DMS 273 (cell line): ENCODE data around the gene IPO5.

ENCODE experiments used
- DNase-seq: peaks from one replicate; lab custom pipeline; 2025; ENCODE audit not compliant: unreplicated experiment; lab: John Stamatoyannopoulos, UW

The IPO5 gene

DNA sequence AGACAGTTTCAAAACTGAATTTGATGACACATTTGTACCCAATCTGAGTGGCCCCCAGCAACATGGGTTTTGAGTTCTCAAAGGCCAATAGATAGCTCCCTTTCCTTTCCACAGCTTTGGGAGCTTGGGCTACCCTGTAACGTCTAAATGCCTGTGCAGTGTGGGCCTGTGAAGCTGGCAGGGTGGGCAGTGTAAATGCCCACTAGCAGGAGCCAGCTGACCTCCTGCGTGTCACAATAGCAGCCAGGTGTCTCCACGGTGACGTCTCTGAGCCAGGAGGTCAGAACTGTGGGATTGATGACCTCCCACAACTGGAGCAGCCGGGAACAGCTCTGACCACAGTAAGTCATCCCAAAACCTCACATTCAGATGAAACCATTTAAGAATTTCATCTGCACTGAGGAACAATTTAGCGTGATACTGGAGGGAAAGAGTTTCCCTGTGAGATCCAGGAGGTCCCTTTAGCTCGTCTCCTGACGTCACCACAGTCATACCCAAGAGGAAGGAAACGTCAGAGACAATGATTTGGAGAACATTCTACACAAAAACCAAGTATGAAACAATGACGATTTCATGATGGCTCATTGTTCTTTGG is at the start of gene IPO5:
Gene IPO5, plus strand, starts transcription at position 300 of the 595 bp plus-strand sequence. CDS start 23,022 bp downstream, outside the sequence.
- DNase-seq, result no peak

DNA sequence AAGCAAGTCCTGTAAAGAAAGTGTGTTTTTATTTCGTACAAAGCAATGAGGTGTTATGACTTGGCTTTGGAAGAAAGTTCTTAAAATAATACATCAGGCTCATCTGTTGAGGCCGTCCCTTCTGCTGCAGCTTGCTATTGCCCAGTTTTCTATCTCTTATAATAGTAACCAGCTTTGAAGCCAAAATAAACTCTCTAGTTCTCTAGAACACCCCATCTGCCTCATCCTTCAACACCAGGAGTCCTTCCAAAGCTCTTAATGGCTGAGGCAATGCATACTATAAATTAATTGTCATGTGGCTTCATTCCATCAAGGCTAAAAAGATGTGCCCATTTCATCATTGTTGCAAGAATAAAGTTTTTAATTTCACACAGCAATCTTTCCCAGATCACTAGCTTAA is 49.4 kb upstream of the IPO5 start:
- DNase-seq, result peak; percentile 3

DNA sequence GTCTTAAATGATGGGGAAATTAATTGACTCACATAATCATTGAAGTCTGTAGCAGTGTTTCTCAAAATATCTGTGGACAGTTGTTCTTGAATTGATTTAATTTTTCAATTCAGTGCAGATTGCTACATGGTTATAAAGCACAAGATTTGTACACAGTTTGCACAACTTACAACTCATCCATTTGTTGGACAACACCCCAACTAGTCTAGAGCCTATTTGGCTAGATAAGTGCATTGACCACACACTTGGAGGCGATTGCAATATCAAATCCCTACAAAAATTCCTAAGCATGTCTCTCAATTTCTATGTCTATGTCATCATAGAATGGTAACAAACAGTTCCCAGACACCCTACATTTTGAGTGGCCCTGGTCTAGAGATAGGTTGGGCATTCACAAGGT is 48.0 kb upstream of the IPO5 start:
- no peak for DNase-seq

DNA sequence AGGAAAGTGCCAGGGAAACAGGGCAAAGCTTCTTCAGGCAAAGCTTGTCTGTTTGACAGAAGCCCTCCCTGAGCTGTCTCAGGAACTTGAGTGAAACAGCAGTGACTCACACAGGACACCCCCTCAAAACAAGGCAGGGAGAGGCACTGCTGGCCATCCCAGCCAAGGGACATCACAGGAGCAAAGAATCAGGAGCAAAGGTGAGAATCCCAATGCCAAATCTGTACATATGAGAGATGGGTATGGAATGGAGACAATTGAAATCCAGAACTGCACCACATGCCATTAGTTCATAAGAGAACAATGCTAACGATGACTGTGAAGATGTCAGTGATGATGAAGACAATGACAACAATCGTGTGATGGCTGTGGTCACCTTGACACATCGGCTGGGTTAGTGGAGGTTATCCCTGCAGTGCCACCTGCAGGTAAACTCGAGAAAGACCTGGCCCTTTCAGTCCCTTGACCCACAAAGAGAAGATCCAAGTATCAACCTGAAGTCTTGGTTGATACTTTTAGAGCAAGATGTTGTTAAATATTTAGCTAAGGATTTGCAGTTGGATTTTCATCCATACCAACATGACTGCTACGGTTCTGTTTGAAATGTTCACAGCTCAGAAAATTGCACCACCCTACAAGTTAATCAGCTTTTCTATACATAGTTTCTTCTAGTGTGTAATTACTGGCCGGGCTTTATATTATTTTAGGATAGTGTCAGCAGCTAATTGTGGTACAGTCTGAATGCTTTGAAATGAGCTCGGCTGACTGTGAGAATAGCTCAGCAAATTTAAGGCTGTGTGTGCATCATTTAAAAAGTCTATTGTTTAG is 42.0 kb upstream of the IPO5 start:
- peak; percentile 18 for DNase-seq

DNA sequence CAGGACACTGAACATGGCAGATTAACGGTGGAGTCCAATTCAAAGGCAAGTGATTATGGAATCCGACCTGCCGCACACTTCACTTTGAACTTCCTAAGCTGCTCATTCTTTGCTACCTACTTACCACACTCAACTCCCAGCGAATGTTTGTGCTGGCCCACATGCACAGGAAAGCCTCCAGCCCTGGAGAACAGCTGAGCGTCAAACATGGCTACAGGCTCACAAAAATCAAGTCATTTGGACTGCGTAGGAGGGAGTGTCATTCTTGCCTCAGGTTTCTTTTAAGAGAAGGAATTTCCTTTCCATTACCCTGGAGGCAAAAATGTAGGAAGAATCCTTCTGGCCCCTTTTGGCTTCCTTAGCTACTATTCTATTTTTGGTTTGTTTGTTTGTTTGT is 41.3 kb upstream of the IPO5 start:
- DNase-seq, result no peak

DNA sequence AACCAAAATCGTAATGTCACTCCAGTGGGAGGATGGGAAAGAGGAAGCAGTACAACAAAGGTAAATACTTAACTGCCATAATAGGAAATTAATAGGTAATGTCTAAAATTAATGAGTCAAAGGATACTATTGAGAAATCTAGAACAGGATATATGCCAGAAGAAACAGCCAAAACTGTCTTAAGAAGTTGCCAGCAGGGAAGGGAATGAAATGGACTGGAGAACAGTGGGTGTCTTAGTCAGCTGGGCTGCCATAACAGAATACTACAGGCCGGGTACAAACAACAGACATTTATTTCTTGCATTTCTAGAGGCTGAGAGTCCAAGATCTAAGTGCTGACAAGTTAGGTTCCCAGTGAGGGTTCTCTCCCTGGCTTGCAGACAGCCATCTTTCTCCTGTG is 40.3 kb upstream of the IPO5 start:
- no peak for DNase-seq

DNA sequence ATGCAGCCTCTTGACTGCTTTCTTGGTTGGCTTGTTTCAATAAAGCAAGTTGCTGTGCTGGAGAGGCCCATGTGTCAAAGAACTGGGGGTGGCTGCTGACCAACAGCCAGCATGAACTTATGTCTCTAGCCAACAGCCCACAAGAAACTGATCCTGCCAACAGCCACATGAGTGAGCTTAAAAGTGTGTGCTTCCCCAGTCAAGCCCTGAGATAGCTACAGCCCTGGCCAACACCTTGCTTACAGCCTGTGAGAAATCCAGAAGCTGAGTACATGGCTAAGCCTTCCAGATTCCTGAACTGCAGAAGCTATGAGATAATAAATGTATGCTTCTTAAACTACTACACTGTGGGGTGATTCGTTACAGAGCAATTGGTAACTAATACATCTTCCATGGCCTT is 38.9 kb upstream of the IPO5 start:
- DNase-seq, result no peak

DNA sequence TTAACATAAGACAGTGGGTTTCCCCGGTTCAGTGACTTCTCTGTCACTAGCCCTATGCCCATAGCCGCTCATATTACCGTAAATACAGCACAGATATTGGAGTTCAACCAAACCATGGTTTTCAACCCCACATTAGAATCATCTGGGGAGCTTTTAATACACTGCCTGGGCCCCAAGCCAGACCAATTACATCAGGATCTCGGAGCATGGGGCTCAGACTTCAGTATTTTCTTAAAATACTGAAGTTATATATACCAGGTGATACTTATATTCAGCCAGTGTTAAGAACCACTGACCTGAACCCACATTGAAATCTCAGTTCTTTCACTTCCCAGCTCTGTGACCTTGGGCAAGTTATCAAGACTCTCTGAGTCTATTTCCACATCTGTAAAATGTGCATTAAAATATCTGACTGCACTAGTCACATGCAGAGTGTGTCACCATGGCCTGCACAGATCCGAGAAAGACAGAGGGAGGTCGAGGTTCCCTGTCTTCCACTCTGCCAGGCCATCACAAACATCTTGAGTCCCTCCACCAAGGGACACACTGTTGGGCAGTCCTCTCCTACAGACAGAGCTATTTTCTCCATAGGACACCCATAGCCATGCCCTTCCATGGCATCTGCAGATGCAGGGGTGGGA is 32.2 kb upstream of the IPO5 start:
- DNase-seq, result no peak

DNA sequence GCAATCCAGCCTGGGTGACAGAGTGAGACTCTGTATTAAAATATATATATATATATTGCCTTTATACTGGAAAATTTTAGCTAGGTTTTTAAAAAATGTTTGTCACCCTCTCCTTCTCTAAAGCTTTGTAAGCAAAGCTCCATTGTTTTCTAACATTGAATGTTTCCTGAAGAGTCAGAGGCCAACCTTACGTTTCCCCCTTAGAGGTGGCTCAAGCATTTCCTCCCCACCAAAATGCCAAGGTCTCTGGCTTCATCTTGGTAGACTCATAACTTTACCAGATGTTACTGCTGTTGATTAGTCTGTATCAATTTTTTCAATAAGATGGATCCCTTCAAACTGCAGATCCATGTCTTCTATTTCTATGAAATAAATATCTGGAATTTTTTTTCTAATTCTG is 25.2 kb upstream of the IPO5 start:
- DNase-seq, result no peak

DNA sequence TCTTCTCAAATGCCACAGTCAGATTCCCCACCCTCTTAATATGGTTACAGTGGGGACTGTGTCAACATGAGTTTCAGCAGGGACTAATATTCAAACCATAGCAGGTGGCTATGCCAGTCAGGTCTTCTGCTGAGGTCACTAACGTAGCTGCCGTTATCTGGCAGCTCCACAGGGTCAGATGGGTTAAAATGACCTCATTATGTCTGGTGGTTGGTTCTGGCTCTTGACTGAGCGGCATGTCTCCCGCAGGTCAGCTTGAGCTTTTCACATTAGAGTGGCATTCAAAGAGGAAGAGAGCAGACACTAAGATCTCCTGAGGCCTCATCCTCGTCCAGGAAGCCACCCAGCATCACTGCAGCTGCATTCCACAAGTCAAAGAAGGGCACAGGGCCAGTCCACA is 21.4 kb upstream of the IPO5 start:
- DNase-seq, result no peak

DNA sequence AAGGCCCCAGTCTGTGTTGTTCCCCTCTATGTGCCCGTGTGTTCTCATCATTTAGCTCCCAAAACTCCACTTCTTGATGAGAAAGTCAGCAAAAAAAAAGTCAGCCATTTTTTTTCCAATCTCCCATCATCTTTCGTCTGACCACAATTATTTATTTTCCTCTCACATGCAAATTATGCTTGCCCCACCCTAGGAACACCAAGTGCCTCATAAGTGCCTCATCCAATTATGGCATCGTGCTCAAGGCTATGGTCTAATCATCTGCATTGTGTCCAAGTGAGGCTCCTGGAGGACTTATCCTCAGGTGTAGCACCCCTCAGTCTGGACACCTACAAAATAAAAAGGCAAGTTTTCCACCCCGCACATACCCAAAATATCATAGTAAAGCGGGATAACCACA is 20.8 kb upstream of the IPO5 start:
- DNase-seq, result no peak

DNA sequence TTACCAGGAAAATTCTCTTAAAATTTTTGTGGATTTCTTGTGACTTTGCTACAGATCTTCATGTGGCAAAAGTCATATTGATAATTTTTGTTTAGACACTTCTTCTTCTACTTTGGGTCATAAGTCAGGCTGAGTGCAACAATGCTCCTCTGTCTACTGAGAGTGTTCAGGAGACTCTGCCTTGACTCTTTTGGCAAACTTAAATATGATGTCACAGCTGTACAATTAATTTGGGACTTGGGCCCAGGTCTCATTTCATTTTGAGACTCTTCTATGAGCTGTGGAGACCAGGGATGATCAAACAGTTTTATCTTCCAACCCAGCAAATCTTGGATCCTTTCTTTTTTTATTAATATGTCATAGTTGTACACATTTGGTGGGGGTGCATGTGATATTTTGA is 19.7 kb upstream of the IPO5 start:
- no peak for DNase-seq

DNA sequence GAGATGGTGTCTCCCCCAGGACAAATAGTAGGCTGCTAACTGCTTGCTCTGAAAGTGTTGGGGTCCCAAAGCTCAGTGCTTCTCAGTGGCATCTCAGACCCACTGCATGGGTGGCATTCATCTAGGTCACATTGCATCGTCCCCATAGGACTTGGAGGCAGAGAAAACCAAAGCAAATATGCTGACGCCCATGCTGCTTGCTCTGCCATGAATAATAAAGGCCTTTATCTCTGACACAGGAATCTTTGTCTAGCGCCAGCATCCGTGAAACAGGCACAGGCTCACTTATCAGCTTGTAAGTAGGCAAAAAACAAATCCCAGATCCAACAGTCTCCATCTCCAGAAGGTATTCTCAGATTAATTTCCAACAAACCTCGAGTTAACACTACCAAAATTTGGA is 18.9 kb upstream of the IPO5 start:
- no peak for DNase-seq

DNA sequence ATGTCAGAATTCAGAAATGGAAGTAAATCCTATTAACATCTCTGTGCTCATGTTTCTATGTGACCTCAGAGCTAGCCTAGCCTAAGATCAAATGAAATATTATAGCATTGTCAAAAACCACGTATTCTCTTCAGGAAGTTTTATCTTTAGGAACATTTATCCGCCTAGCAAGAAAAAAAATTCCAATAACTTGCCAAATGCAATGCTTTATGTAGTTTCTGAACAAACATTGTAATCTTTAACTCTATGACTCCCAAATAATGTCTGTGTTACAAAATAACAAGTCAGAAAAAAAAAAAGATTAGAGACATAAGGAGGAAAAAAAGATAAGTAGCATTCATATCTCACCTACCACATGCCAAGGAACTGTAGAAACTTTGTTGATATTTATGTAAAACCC is 18.4 kb upstream of the IPO5 start:
- DNase-seq, result no peak

DNA sequence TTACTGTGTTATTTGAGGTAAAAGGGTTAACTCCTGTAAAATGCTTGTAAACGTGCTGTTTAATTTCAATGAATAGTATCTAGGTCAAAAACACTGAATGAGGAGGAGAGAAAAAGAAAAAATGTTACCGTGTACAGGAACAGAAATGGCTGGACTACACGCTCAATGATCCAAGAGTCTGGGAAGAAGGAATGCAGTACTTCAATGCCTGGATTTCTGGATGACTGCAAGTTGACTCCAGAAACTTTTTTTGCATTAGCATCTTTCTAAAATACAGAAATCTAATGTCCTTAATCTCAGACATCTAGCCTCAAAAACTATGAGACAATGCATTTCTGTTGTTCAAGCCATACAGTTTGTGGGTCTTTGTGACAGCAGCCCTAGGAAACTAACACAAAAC is 17.4 kb upstream of the IPO5 start:
- no peak for DNase-seq

DNA sequence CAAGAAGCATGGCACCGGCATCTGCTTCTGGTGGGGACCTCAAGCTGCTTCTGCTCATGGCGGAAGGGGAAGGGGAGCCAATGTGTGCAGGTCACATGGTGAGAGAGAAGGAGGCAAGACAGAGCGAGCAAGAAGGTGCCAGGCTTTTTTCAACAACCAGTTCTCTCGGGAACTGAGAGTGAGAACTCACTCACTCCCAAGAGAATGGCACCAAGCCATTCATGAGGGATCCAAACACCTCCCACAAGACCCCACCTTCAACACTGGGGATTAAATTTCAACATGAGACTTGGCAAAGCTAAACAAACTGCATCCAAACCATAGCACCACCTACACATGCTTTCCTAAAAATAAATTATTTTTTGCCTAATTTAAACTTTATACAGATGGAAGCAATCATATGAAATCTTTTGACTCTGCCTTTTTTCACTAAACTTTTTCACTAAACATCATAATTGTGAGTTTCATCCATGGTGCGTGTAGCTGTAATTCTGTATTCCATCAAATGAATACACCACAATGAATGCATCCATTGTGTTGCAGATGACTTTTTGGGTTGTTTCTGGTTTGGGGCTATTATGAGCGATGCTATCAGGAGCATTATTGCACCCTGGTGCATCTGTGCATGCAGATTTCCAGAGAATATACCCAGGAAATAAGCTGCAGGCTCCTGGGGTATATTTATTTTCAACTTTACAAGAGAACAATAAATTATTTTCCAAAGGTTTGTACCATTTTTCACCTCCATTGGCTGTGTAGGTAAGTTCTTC is 14.6 kb upstream of the IPO5 start:
- no peak for DNase-seq

DNA sequence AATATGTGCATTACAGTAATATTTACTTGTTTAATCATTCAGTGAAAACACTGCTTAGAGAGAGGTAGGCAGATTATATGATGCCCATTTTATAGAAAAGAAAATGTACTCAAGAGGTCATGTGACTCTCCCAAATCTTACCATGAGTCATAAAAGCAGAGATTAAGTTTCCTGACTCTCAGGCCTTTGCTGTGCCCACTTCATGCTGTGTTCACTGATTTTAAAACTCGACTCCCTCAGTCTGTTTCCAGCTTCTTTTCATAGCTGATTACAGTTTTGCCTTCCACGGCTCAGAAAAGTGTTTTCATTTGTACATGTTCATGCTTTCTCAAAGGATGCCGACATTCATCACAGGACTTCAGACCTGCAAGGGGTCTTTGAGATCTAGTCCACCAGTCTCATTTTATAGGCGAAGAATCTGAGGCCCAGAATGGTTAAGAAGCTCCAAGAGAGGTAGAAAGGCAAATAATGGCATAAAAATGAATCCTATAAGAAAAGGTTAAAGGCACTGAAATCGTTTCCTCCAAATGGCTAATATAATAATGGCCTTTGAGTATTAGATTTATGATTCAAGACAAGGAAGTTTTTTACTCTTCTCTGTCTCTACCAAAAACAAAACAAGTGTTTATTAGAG is 9.0 kb upstream of the IPO5 start:
- DNase-seq, result no peak

DNA sequence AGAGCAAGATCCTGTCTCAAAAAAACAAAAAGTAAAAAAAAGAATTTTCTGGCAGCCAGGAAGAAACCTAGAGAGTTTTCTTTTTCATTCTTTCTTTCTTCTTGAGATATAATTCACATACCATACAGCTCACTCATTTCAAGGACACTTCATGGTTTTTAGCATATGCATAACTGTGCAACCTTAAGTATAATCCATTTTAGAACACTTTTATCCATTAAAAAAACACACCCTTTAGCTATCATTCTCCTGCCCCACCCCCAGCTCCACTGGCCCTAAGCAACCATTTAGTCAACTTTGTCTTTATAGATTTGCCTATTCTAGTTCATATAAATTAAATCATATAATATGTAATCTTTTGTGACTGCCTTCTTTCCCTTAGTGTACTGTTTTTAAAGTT is 8.1 kb upstream of the IPO5 start:
- DNase-seq, result no peak

DNA sequence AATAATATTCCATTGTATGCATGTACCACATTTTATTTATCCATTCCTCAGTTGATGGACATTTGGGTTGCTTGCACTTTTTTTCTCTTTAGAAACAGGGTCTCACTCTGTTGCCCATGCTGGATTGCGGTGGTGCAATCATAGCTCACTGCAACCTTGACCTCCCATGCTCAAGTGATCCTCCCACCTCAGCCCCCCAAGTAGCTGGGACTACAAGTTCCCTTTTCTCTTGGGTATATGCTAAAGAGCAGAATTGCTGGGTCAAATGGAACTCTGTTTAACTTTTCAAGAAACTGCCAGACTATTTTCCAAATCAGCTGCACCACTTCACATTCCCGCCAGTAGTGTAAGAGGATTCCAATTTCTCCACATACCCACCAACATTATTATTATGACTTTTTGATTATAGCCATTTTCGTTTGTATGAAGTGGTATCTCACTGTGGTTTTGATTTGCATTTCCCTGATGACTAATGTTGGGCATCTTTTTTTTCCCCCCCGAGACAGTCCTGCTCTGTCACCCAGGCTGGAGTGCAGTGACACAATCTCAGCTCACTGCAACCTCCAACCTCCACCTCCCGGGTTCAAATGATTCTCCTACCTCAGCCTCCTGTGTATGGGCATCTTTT is 7.6 kb upstream of the IPO5 start:
- DNase-seq, result no peak

DNA sequence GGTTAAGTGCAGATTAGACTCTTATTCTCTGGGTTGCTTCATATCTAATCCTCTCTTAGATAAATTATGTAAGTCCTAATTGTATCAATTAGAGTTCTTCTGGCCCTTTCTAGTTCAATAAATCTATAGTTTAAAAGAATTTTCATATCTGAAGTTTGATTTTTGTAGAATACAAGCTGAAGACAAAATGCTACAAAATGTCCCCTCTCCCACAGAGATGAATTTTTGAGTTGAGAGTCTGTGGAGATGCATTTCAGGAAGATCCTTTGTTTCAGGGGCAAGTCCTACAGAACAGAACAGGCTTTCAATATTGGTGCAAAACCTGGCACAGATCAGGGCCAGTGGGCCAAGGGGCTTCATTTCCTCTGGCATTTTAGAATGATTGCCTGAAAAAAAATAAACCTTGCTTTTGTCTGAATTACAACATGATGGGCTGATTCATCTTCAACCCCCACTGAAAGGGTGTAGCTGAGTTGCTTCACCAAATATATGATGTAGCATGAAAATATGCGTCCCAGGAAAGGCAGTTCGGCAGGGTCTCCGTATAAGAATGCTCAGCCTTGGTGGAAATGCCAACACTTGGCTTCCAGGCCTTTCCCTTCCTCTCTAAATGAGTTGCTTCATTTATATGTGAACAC is 6.4 kb upstream of the IPO5 start:
- DNase-seq, result no peak
